Measurements from ENCODE around the gene CD247.

The CD247 gene

GRCh38 chr1:167489571-167490340 is 28.6 kb downstream of the CD247 start:
- no peak for DNase-seq (ENCODE audit: low spot score)

GRCh38 chr1:167488786-167489185 is 29.5 kb downstream of the CD247 start:
- no peak for DNase-seq (ENCODE audit: low spot score)

- no peak for DNase-seq (ENCODE audit: low spot score)
These were observed 30.7 kb downstream of the CD247 start for GRCh38 chr1:167487614-167488013.

GRCh38 chr1:167486090-167486824 is 32.1 kb downstream of the CD247 start:
- no peak for DNase-seq (ENCODE audit: low spot score)

- no peak for DNase-seq (ENCODE audit: low spot score)
These were observed 33.4 kb downstream of the CD247 start for GRCh38 chr1:167484726-167485502.

- DNase-seq (ENCODE audit: low spot score), result no peak
These were observed 34.5 kb downstream of the CD247 start for GRCh38 chr1:167483790-167484189.

GRCh38 chr1:167482184-167482583 is 36.1 kb downstream of the CD247 start:
- no peak for DNase-seq (ENCODE audit: low spot score)

- no peak for DNase-seq (ENCODE audit: low spot score)
These were observed 38.9 kb downstream of the CD247 start for GRCh38 chr1:167479331-167479979.

- no peak for DNase-seq (ENCODE audit: low spot score)
These were observed 40.3 kb downstream of the CD247 start for GRCh38 chr1:167477986-167478385.

- DNase-seq (ENCODE audit: low spot score), result no peak
These were observed 42.3 kb downstream of the CD247 start for GRCh38 chr1:167476061-167476460.

- DNase-seq (ENCODE audit: low spot score), result no peak
These were observed 44.1 kb downstream of the CD247 start for GRCh38 chr1:167474191-167474641.

- no peak for DNase-seq (ENCODE audit: low spot score)
These were observed 44.6 kb downstream of the CD247 start for GRCh38 chr1:167473761-167474160.

GRCh38 chr1:167472752-167473521 is 45.4 kb downstream of the CD247 start:
- no peak for DNase-seq (ENCODE audit: low spot score)

- DNase-seq (ENCODE audit: low spot score), result no peak
These were observed 46.8 kb downstream of the CD247 start for GRCh38 chr1:167471568-167471967.

GRCh38 chr1:167469280-167469965 is 48.9 kb downstream of the CD247 start:
- no peak for DNase-seq (ENCODE audit: low spot score)

- no peak for DNase-seq (ENCODE audit: low spot score)
These were observed 50.6 kb downstream of the CD247 start for GRCh38 chr1:167467752-167468151.

- no peak for DNase-seq (ENCODE audit: low spot score)
These were observed 51.1 kb downstream of the CD247 start for GRCh38 chr1:167467126-167467710.

GRCh38 chr1:167465743-167466142 is 52.6 kb downstream of the CD247 start:
- DNase-seq (ENCODE audit: low spot score), result no peak

- no peak for DNase-seq (ENCODE audit: low spot score)
These were observed 53.3 kb downstream of the CD247 start for GRCh38 chr1:167465018-167465417.

GRCh38 chr1:167463875-167464575 is 54.3 kb downstream of the CD247 start:
- no peak for DNase-seq (ENCODE audit: low spot score)

Measured in HuH-7 (cell line).